K562 (cell line): ENCODE data around the gene MAP3K7. TPM values are rescaled to one million over a fixed set of nuclear protein-coding genes. Genes with fewer than 3 reads are reported as not detected.
A peak's percentile ranks its signal among the peaks of the same experiment; 100 is the strongest.

ENCODE experiments used
- CHD2 ChIP-seq: IDR thresholded peaks from 2 replicates; pipeline ENCODE4 v1.6.1; 2011; ENCODE audit warnings: low read depth, low read length
- CREB1 ChIP-seq, 2 experiments: sonication (generic) in 1 of 2; formaldehyde crosslinking in 1 of 2; IDR thresholded peaks; 2 replicates each; pipeline versions ENCODE4 v1.6.1 to v1.8.0; 2012 to 2022; ENCODE audit warnings: inconsistent platforms in 1 of 2, mild to moderate bottlenecking in 1 of 2, missing genetic modification reagents in 1 of 2, moderate library complexity in 1 of 2
- CXXC5 ChIP-seq: fragments of 250-450 bp; sonication (Bioruptor Pico); IDR thresholded peaks from 2 replicates; pipeline ENCODE4 v1.8.0; 2022; ENCODE audit warnings: inconsistent platforms, mild to moderate bottlenecking, moderate library complexity
- EWSR1 ChIP-seq: fragments of 450-650 bp; IDR thresholded peaks from 2 replicates; pipeline ENCODE4 v1.6.1; 2018; ENCODE audit warnings: borderline replicate concordance, mild to moderate bottlenecking, low read depth, moderate library complexity; ENCODE audit not compliant: partially characterized antibody
- ILK ChIP-seq: fragments of 450-650 bp; IDR thresholded peaks from 2 replicates; pipeline ENCODE4 v1.6.1; 2016; ENCODE audit warnings: missing genetic modification characterization, low read depth, mild to moderate bottlenecking, missing compliant biosample characterization, moderate library complexity, borderline replicate concordance
- LCOR ChIP-seq: sonication (generic); formaldehyde crosslinking; IDR thresholded peaks from 2 replicates; pipeline ENCODE4 v1.8.0; 2022; ENCODE audit warnings: mild to moderate bottlenecking, missing genetic modification reagents
- MEF2A ChIP-seq: IDR thresholded peaks from 2 replicates; pipeline ENCODE4 v1.6.1; 2011; ENCODE audit warnings: low read depth, mild to moderate bottlenecking, low read length, moderate library complexity; ENCODE audit not compliant: control insufficient read depth
- NCOA2 ChIP-seq, 2 experiments: fragments of 450-650 bp; IDR thresholded peaks; 2 replicates each; pipeline ENCODE4 v1.6.1; 2018; ENCODE audit warnings: mild to moderate bottlenecking in 2 of 2, moderate library complexity in 1 of 2; ENCODE audit not compliant: partially characterized antibody in 2 of 2
- PHB2 ChIP-seq: fragments of 450-650 bp; IDR thresholded peaks from 2 replicates; pipeline ENCODE4 v1.6.1; 2017; ENCODE audit warnings: low read depth
- PHF21A ChIP-seq: fragments of 450-650 bp; IDR thresholded peaks from 2 replicates; pipeline ENCODE4 v1.6.1; 2017; ENCODE audit warnings: low read depth, borderline replicate concordance
- RBM15 ChIP-seq: fragments of 200-400 bp; formaldehyde crosslinking; IDR thresholded peaks from 2 replicates; pipeline ENCODE4 v1.6.1; 2018; ENCODE audit warnings: mild to moderate bottlenecking, low read length, moderate library complexity; ENCODE audit not compliant: insufficient read depth
- SNIP1 ChIP-seq: fragments of 450-650 bp; IDR thresholded peaks from 2 replicates; pipeline ENCODE4 v1.7.1; 2017; ENCODE audit warnings: low read depth, mild to moderate bottlenecking
- SRSF7 ChIP-seq: fragments of 200-400 bp; formaldehyde crosslinking; optimal IDR thresholded peaks from 2 replicates; pipeline ENCODE3; 2017; ENCODE audit warnings: mild to moderate bottlenecking, low read depth, low read length
- TAF9B ChIP-seq: fragments of 450-650 bp; IDR thresholded peaks from 2 replicates; pipeline ENCODE4 v1.6.1; 2018; ENCODE audit warnings: mild to moderate bottlenecking; ENCODE audit not compliant: partially characterized antibody
- TARDBP ChIP-seq: fragments of 450-650 bp; IDR thresholded peaks from 2 replicates; pipeline ENCODE4 v1.6.1; 2016
- ZNF354B ChIP-seq: fragments of 250-450 bp; sonication (Bioruptor Pico); IDR thresholded peaks from 2 replicates; pipeline ENCODE4 v1.4.0; 2020
- ZNF695 ChIP-seq: fragments of 450-650 bp; formaldehyde crosslinking; IDR thresholded peaks from 2 replicates; pipeline ENCODE4 v1.4.0; 2020; ENCODE audit warnings: mild to moderate bottlenecking, moderate library complexity
- polyA plus RNA-seq, 8 experiments: library from polyadenylated mRNA; depleted of rRNA in 4 of 8; stranded (reverse) in 5 of 8; unstranded in 3 of 8; fragments of >200 nt; fragmentation: Nextera tagmentation in 2 of 8; fragmentation: Illumina TruSeq in 1 of 8; extraction: Ambion mirVana in 2 of 8; extraction: Trizol in 1 of 8; gene quantifications; 2 replicates each; pipeline versions ENCODE4 v1.2.1 to v1.2.3, GENCODE V29; 2011 to 2014; ENCODE audit warnings: inconsistent platforms in 1 of 8, missing spikeins in 1 of 8
- total RNA-seq, 7 experiments: library from RNA; depleted of rRNA in 6 of 7; stranded (reverse); fragments of >200 nt in 6 of 7; fragmentation: Illumina TruSeq in 2 of 7; extraction: Trizol in 2 of 7; gene quantifications; 2 replicates each; pipeline versions ENCODE4 v1.2.1 to v1.2.3, GENCODE V29; 2011 to 2021; ENCODE audit warnings: low replicate concordance in 1 of 7
- TF ChIP-seq, protein P1 (sequence below): IDR thresholded peaks from 2 replicates; pipeline ENCODE4 v1.6.1; 2011; ENCODE audit not compliant: insufficient read length; ENCODE audit errors: extremely low read depth
- TF ChIP-seq, protein P2 (sequence below): fragments of 250-450 bp; sonication (Bioruptor Pico); IDR thresholded peaks from 2 replicates; pipeline ENCODE4 v1.8.0; 2021; ENCODE audit warnings: borderline replicate concordance, mild to moderate bottlenecking, moderate library complexity; ENCODE audit not compliant: poor library complexity, severe bottlenecking
- TF ChIP-seq, protein P3 (sequence below): fragments of 450-650 bp; IDR thresholded peaks from 2 replicates; pipeline ENCODE4 v1.6.1; 2016
- TF ChIP-seq, protein P4 (sequence below): fragments of 250-450 bp; sonication (Bioruptor Pico); IDR thresholded peaks from 2 replicates; pipeline ENCODE4 v1.4.0; 2020

The MAP3K7 gene
- total and polyA plus RNA-seq, 9 of the 15 experiments (the other 6 are each of a cell fraction or from before 2014, with no cell fraction given) = 13.4 to 60.9 (median 34.8) TPM

DNA sequence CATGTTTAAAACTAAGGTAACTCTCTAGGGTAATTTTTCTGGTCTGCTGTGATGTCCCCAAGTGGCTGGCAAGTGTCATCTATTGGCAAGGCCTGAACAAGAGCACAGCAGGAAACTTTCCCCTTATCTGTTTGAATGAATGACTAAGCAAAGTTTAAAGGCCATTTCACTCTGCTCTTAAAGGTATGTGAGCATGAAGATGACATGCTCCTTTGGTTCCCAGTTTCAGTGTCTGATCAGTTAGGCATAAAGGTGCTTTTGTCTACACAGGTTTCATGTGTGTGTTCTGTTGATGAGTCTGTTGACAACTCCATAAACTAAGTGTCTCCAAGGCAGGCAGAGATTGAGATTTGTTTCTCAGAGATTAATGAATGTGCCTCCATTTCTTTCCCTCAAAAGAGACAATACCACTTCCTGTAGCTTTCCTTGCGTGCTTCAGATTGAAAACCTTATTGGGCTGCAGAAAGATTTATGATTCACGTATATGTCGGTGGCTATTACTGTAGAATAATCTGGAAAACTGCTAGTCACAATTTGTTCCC, 83.9 kb downstream of the MAP3K7 start (continued):
- TF ChIP-seq, protein P1, sequence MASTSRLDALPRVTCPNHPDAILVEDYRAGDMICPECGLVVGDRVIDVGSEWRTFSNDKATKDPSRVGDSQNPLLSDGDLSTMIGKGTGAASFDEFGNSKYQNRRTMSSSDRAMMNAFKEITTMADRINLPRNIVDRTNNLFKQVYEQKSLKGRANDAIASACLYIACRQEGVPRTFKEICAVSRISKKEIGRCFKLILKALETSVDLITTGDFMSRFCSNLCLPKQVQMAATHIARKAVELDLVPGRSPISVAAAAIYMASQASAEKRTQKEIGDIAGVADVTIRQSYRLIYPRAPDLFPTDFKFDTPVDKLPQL = no peak
- no peak for TF ChIP-seq NCOA2 (IDR thresholded peaks at IDR 0.05; ENCODE audit: partially characterized antibody in 2 of 2)
- TF ChIP-seq SRSF7 = no peak
- peak; percentile 70; the same call in 1 of the 2 replicates for TF ChIP-seq PHF21A
- no peak for TF ChIP-seq ILK (tag)
- TF ChIP-seq LCOR (CRISPR knock-in tag) = 0 out of 2 replicates have a peak, but pooled peaks have one; percentile 48
- TF ChIP-seq, protein P2, sequence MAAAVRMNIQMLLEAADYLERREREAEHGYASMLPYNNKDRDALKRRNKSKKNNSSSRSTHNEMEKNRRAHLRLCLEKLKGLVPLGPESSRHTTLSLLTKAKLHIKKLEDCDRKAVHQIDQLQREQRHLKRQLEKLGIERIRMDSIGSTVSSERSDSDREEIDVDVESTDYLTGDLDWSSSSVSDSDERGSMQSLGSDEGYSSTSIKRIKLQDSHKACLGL (CRISPR knock-in tag) = no peak
- TF ChIP-seq MEF2A = no peak
- TF ChIP-seq PHB2 = no peak
- TF ChIP-seq RBM15 = no peak
- TF ChIP-seq CHD2 = no peak
- TF ChIP-seq ZNF695 (CRISPR knock-in tag) = no peak
- TF ChIP-seq CXXC5 (CRISPR knock-in tag) = peak; percentile 49; the same call in 1 of the 2 replicates
- no peak for TF ChIP-seq EWSR1
- peak; percentile 24 for TF ChIP-seq TAF9B
- TF ChIP-seq TARDBP = no peak
- no peak for TF ChIP-seq ZNF354B (CRISPR knock-in tag)
- TF ChIP-seq SNIP1 = no peak
- TF ChIP-seq, protein P3, sequence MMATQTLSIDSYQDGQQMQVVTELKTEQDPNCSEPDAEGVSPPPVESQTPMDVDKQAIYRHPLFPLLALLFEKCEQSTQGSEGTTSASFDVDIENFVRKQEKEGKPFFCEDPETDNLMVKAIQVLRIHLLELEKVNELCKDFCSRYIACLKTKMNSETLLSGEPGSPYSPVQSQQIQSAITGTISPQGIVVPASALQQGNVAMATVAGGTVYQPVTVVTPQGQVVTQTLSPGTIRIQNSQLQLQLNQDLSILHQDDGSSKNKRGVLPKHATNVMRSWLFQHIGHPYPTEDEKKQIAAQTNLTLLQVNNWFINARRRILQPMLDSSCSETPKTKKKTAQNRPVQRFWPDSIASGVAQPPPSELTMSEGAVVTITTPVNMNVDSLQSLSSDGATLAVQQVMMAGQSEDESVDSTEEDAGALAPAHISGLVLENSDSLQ = peak; percentile 67
- TF ChIP-seq, protein P4, sequence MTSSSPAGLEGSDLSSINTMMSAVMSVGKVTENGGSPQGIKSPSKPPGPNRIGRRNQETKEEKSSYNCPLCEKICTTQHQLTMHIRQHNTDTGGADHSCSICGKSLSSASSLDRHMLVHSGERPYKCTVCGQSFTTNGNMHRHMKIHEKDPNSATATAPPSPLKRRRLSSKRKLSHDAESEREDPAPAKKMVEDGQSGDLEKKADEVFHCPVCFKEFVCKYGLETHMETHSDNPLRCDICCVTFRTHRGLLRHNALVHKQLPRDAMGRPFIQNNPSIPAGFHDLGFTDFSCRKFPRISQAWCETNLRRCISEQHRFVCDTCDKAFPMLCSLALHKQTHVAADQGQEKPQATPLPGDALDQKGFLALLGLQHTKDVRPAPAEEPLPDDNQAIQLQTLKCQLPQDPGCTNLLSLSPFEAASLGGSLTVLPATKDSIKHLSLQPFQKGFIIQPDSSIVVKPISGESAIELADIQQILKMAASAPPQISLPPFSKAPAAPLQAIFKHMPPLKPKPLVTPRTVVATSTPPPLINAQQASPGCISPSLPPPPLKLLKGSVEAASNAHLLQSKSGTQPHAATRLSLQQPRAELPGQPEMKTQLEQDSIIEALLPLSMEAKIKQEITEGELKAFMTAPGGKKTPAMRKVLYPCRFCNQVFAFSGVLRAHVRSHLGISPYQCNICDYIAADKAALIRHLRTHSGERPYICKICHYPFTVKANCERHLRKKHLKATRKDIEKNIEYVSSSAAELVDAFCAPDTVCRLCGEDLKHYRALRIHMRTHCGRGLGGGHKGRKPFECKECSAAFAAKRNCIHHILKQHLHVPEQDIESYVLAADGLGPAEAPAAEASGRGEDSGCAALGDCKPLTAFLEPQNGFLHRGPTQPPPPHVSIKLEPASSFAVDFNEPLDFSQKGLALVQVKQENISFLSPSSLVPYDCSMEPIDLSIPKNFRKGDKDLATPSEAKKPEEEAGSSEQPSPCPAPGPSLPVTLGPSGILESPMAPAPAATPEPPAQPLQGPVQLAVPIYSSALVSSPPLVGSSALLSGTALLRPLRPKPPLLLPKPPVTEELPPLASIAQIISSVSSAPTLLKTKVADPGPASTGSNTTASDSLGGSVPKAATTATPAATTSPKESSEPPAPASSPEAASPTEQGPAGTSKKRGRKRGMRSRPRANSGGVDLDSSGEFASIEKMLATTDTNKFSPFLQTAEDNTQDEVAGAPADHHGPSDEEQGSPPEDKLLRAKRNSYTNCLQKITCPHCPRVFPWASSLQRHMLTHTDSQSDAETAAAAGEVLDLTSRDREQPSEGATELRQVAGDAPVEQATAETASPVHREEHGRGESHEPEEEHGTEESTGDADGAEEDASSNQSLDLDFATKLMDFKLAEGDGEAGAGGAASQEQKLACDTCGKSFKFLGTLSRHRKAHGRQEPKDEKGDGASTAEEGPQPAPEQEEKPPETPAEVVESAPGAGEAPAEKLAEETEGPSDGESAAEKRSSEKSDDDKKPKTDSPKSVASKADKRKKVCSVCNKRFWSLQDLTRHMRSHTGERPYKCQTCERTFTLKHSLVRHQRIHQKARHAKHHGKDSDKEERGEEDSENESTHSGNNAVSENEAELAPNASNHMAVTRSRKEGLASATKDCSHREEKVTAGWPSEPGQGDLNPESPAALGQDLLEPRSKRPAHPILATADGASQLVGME (CRISPR knock-in tag) = no peak
- TF ChIP-seq CREB1 (IDR thresholded peaks at IDR 0.05) = no peak
- TF ChIP-seq CREB1 (CRISPR knock-in tag; IDR thresholded peaks at IDR 0.05) = peak; percentile 52; the same call in 1 of the 2 replicates
